NCI-H82 treated with DMSO at 0.1 percent for 48 hours (cell line): ENCODE results near the gene ATF6B.
"Not testable (repeated sequence)": the region's sequence is repeated elsewhere in the genome, so short reads cannot be mapped to it uniquely, and the experiment has no call there.

Source experiments
- DNase-seq: peaks from one replicate; lab custom pipeline; 2025; ENCODE audit not compliant: unreplicated experiment; lab: John Stamatoyannopoulos, UW

ATF6B gene

DNA sequence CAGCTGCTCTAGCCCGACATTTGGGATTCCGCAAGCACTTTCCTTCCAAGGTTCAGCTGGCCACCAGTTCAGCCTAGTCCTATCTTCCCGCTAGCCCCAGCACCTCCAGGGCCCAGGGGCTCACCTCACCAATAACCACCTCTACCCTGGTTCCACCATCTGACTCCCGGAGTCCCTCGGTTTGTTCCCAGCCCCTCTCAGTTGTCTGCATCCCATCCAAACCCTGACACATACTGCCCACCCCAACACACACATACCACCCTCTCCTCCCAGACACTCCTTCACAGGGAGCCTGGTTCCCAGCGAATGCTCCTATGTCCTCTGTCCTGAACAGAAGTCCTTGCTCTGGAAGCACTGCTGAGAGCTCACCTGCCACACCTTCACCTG is 19.3 kb downstream of the ATF6B start:
- DNase-seq, result no peak

DNA sequence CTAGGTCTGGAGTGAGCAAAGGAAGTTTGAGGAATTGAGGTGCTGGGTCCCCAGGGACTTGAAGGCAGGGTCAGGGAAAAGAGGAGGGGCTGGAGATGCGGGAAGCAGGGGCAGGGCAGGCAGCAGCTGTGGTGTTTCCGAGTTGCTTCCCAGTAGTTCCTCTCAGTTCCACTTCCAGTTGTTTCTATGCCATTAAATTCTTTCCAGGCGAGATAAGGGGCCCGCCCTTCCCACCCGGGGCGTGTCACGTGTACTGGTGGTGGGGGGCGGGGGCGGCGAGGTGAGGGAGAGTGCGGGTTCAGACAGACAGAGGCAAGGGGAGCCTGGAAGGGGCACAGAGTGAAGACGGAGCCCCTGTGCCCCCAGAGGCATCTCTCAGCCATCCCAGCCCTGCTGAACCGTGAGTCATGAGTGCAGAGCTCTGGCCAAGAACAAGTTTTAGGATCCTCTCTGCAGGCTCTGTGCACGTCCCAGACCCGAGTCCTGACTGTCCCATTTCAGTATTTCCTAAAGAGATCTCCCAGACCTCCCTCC is 19.9 kb downstream of the ATF6B start:
- no peak for DNase-seq

DNA sequence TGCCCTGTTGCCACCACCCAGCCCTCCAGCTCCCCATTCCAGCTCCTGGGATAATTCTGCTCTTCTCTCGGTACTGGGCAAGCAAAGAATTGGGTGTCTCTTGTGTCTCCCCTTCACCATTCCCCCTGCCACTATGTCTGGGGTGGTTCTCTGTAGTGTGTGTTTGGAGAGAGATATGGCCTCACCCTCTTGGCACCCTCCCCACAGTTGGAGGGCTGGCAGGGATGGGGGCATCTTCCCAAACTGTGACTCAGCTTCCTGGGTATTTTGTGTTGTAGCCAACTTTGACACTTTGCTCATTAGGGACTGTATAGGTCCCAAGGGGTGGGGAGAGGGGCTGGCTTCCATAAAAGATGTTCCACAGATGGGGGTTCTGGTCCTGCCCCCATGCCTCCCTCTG is 20.6 kb downstream of the ATF6B start:
- DNase-seq, result no peak

DNA sequence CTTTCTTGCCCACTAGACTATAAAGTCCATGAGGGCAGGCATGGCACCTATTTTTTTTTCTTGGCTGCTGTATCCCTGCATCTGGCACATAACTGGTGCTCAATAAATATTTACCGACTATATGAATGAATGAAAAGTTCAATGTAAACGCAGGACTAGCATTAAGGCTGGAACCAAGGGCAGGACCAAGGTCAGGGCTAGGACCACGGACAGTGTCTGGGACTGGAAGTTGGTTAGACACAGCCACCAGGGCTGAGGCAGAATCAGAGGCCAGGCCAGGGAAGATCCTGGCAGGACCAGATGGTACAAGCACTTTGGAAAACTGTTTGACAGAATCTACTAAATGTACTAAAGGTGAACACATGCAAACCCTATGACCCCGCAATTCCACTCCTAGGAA is 22.6 kb downstream of the ATF6B start:
- DNase-seq, result no peak

DNA sequence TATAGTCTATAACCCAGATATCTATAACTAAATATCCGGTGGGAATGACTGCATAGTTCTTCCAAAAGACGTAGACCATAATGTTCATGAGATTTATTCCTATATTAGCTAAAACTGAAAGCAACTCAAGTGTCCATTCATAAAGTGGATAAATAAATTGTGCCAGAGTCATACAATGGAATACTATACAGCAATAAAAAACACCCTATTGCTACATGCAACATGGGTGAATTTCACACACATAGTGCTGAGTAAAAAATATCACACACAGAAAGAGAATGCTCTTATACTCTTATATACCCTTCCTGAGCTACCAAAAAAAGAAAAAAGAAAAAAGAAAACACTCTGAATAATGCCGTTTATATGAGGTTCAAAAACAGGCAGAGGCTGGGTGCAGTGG is 25.8 kb downstream of the ATF6B start:
- DNase-seq, result no peak

DNA sequence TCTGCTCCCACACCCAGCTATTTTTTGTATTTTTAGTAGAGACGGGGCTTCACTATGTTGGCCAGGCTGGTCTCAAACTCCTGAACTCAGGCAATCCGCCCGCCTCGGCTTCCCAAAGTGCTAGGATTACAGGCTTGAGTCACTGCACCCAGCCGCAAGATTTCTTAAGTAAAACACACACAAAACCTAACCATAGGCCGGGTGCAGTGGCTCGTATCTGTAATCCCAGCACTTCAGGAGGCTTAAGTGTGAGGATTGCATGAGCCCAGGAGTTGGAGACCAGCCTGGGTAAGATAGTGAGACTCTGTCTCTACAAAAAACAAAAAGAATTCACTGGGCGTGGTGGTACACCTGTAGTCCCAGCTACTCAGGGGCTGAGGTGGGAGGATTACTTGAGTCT is 27.8 kb downstream of the ATF6B start:
- not testable (repeated sequence) for DNase-seq

DNA sequence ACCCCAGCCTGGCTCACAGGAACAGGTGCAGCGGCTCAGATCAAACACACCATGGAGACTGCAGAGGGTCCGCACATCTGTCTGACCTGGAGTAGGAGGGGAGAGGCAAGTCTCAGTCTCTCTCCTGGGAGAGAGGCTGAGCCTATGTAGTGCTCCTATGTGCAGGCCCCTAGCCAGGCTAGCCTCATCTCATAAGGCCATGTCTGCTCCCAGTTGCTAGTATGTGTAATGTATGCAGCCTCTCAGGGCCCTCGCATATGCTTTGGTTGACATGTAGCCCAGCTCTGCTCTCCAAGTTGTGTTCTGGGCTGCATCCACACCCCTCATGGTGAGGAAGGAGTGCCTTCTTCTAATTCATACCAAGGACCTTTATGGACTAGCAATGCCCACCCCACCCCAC is 30.7 kb downstream of the ATF6B start:
- no peak for DNase-seq

DNA sequence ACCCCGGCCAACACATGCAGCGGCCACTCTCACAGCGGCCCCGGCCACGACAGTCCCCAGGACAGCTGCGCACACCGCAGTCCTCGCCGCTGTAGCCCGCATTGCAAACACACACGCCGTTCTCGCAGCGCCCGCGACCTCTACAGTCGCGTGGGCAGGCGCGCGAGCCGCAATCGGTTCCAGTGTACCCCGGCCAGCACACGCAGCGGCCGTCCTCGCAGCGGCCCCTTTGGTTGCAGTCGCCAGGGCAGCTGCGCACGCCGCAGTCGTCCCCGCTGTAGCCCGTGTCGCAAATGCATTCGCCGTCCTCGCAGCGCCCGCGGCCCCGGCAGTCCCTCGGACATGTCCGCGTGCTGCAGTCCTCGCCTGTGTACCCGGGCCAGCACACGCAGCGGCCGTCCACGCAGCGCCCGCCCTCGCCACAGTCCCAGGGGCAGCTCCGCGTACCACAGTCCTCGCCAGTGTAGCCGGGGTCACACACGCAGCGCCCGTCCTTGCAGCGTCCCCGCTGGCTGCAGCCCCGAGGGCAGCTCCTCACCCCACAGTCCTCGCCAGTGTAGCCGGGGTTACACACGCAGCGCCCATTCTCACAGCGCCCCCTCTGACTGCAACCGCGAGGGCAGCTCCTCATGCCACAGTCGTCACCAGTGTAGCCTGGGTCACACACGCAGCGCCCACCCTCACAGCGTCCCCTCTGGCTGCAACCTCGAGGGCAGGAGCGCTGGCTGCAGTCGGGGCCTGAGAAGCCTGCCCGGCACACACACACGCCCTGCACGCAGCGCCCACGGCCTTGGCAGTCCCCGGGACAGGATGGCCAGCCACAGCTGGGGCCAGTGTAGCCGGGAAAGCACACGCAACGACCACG is 31.4 kb downstream of the ATF6B start:
- DNase-seq, result no peak

DNA sequence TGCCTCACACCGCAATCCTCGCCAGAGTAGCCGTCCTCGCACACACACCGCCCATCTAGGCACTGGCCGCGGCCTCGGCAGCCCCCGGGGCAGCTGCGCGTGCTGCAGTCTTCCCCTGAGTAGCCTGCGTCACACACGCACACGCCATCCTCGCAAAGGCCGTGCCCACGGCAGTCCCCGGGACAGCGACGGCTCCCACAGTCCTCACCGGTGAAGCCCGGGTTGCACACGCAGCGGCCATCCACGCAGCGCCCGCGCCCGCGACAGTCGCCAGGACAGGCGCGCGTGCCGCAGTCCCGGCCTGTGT is 32.0 kb downstream of the ATF6B start:
- DNase-seq, result no peak

DNA sequence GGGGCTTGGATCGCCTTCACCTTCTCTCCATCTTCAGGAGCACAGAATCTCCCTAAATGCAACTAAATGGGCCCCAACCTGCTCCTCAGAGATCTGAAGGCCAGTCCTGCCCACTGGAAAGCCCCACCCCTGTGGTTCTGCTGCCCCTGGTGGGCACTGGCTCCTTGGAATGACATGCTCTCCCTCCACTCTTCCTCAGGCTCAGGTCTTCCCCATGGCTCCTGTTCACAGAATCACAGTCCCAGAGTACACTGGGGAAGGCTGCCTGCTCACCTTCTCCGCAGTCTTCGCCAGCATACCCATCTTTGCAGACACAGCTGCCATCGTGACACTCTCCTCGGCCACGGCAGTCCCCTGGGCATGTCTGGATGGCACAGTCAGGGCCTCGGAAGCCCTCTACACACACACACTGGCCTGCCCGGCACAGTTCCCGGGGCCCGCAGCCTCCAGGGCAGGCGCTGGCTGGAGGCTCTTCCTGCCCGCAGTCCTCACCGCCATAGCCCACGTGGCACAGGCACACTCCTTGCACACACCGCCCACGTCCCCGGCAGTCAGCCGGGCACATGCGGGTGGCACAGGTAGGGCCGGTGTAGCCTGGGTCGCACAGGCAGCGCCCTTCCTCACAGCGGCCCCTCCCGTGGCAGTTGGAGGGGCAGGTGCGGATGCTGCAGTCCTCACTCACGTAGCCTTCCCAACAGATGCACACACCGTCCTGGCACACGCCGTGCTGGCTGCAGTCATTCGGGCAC is 32.5 kb downstream of the ATF6B start:
- DNase-seq, result no peak

DNA sequence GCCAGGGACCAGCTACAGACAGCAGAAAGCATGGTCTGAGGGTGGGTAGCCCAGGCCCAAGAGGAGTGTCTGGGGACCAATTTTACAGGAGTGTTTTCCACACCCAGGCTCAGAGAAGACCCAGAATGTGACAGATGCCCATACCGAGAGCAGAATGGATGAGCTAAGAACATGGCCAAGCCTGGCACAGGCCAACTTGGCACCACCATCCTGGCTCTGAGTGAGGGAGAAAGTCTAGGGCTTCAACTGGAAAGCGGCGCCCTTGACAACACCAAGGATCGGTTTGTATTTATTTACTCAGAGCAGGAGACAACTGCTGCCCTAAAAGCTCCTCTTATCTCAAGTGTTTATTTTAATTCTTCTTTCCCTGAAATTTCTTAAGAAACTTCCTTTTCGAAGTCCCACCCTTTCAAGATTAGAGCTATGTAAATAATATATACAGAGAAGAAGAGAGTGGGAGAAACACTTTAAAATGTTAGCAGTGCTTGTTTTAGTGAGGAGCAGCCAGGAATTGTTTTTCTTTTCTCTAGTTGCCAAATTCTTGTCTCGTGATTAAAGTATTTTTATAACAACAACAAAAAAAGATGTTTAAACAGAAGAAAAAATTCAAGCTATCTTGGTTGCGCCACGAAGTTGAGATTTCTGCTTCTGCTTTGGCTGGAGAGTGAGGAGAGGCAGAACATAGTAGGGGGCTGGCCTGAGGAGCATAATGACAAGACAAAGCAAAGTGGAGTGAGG is 35.1 kb downstream of the ATF6B start:
- DNase-seq, result no peak

DNA sequence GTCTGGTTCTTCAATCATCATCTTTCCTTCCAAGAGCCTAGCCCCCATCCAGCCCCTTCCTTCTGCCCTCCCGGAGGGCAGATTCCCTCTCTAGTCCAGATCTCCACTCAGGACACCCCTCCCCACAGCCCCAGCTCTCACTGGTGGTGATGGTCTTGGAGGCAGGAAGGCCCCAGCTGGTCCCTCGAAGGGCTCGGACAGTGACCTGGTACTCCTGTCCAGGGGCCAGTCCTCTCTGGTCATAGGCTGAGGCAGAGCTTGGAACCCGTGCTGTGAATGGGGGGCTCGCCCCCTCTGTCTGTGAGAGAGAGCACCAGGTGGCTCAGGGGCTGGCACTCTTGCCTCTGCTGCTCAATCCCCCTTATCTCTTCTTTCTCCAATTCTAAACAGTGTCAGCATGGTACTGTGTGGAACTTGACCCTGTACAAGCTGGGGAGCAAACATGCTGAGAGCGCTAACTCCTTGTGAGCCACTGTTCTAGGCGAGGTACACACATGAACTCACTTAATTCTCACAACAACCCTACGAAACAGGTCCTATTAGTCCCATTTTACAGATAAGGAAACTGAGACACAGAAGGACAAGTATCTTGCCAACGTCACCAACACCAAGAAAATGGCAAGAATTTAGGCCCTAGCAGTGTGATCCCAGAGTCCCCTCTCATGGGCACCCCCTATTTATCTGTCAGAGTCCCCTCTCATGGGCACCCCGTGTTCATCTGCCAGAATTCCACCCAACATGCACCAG is 38.8 kb downstream of the ATF6B start:
- DNase-seq, result no peak

DNA sequence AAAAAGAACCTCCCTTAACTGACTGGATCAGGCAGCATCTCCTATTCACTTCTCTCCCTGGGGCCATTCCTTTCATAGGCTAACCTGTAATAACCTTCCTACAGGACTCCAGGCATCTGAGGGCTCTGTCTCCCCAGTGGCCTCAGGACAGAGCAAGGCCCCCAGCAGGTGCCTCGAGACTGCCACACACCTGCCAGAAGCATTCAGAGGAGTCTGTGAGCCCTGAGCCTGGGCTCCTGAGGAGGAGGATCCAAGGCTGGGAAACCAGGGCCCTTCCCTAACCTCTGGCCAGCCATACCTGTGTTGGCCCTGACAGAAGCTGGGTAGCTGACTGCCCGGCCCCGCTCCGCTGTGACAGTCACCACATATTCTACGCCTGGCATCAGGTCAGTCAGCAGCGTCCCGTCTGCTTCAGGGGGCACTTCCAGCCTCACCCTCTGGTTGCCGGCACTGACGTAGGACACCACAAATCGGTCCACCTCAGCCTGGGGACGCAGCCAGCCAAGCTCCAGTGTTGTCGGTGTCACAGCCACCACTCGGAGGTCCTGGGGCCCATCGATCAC is 39.5 kb downstream of the ATF6B start:
- no peak for DNase-seq

DNA sequence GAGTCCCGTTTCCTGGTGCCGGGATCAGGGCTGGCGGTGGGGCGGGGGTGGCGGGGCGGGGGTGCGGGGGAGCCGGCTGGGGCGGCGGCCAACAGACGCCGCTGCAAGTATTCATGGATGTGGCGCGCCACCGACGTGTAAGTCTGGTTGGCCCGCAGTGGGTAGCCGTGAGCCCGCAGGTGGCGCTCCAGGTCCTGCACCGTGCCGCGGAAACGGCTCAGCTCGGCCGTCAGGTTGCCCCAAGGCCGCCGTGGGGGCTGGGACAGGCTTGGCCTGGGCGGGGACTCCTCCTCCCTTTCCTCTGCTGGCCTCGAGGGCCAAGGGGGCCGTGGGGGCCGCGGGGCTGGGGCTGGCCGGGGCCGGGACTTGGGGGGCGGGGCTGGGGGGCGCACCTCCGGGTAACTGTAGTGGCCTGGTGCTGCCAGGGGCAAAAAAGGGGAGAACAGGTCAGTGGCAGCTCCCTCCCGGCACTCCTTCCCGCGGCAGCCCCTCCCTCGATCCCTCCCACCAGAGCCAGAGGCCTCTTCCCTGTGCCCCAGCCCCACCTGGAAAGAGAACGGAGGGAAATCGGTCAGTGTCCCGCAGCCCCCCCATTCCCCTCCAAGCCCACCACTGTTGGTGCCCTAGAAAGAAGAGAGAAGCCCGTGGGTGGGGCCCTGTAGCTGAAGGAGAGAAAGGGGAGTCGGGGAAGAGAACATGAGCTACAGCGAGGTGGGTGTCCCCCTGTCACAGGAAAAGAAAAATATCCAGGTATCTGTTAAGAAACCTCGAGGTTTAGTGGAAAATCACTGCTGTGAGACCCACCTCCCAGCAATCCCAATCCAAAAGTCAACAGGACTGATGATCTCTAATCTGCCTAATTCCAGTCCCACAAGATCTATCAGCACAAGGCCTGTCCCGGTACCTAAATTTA is 40.2 kb downstream of the ATF6B start:
- no peak for DNase-seq

DNA sequence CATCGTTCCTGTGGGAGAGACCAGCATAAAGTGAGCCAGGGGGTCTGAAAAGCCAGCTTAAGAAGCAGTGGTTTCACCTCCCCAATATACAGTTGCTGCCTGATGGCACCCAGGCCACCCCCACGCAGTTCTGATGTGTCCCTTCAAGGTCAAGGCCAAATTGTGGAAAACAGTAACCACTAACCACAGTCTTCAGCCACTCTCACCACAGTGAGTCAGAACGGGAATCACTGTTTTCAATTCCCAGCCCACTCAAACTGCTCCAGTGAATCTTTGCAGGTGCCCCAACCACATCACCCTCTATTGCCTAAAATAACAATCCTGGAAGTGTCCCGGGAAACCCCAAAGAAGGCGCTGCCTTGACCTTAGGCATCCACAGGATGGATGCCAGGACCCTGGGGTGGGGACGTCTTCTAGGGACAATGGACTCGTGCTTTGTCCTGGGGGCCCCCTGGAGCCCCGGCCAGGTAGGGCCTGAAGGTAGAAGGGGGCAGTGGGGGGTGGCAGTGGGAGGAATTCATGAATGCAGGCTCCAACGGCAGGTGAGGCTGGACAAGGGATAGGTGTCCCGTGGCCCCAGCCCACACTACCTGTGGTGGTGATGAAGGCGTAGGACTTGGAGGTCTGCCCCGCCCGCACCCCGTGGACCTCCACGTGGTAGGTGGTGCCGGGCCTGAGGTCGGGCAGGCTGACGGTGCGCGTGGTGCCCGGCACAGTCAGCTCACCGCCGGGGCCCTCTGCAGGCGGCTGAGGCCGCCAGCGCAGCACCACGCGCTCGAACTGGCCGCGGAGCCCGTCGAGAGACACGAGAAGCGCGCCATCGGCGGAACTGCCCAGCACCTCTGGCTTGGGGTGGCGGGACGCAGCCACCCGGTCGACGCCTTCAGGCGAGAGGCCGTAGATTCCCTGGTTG is 41.1 kb downstream of the ATF6B start:
- no peak for DNase-seq

DNA sequence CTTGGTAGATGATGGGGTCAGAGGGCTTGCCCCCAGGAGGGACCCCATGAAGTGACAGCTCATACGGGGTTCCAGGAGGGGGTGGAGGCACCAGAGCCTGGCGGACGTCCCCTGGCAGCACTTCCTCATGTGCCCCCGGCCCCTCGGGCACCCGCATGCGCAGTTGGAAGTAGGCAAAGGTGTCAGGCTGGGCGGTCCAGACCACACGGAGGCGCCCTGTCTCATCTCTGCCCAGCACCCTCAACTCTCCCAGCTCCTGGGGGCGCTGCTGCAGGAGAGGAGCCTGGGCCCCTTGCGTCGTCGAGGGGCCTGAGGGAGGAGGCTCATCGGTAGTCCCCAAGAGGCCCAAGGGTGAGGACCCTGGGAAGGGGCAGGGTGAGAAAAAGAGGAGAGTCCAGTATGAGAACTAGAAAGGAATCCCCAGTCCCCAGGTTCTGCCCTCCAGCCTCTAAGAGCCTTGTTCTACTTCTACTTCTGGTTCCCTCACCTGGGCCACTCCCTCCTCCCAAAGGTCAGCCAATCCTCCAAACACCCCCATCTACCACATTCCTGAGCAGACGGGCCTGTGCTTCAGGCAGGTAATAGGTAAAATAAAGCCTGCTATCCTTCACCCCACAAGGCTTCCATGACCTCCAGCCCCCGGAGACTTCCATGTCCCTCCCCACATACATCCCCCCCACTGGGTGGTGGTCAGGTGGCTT is 42.1 kb downstream of the ATF6B start:
- no peak for DNase-seq

DNA sequence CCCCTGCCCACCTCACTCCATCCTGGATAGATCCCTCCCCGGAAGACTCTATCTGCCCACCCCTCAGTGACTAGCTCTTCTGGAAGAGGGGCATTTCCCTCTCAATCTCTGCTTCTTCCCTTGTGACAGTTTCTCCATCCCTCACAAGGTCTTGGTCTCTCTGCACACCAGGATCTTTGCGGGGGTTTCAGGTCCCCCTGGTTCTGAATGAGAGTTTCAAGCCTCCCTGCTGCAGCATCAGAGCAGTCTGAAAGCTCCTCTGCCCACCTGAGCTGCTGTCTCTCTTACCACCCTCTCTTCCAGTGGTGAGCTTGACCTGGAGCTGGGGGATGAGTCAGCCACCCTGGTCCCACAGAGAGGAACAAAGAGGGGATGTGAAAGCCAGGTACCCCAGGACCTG is 43.3 kb downstream of the ATF6B start:
- DNase-seq, result no peak
